Measurements from ENCODE around the gene CSRP3.

DNA sequence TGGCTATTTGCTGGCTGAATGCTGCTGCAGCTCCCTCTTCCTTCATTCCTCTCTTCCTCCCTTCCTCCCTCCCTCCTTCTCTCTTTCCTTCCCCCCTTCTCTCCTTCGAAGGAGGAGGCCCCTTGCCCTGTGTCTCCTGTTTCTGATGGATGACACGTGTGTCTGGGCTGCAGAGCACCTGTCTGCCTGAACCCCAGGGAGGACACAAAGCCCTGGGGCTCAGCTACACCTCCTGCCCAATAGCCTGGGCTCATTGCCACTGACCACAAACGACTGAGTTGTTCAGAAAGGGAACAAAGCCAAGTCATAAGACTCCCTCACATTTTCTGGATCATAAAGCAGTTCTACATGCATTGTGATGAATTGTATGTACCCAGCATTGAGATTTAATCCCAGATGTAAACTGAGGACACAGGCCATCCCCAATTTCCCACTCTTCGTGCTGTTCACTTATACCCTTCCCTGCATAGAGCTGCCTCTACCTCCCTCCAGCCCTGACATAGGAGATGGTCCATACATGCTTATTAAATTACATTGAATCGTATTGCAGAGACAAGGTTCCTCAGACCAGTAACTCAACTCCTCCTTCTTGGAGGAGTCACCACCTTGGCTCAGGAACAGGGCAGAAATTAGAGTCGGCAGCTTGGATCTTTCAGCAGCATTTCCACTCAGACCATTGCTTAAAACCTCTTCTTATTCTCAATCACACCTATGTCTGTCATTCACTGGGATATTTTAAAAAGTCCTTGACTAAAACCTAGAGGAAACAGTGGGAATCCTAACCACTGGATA, 1.2 kb downstream of the CSRP3 start:
- TF ChIP-seq POLR2AphosphoS5 (IDR thresholded peaks at IDR 0.05) (no peak), EP300 (IDR thresholded peaks at IDR 0.05) (no peak), POLR2A (IDR thresholded peaks at IDR 0.05) (no peak)
